ENCODE results near the gene CDK1.

CDK1 gene

DNA sequence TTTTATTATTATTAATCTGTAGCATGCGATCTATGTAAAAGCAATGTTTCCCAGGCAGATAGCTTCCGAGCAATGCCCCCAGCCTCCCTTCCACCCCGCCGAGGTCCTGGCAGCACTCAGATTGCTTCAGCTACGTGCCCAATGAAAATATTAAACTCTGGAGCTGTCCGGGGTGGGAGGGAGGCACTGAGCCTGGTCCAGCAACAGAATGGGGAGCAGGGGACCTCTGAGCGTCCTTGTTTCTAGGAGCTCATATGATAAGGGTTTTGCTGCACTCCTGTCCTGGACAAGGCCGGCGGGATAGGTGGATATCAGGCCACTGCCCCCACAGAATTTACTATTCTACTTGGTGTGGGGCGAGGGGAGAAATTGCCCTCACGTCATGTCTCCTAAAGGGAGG is 44.5 kb upstream of the CDK1 start:
- TF ChIP-seq, protein P1, sequence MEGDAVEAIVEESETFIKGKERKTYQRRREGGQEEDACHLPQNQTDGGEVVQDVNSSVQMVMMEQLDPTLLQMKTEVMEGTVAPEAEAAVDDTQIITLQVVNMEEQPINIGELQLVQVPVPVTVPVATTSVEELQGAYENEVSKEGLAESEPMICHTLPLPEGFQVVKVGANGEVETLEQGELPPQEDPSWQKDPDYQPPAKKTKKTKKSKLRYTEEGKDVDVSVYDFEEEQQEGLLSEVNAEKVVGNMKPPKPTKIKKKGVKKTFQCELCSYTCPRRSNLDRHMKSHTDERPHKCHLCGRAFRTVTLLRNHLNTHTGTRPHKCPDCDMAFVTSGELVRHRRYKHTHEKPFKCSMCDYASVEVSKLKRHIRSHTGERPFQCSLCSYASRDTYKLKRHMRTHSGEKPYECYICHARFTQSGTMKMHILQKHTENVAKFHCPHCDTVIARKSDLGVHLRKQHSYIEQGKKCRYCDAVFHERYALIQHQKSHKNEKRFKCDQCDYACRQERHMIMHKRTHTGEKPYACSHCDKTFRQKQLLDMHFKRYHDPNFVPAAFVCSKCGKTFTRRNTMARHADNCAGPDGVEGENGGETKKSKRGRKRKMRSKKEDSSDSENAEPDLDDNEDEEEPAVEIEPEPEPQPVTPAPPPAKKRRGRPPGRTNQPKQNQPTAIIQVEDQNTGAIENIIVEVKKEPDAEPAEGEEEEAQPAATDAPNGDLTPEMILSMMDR (IDR thresholded peaks at IDR 0.05; ENCODE audit: low read depth, low read length) = no peak
- H3K4me3 ChIP-seq (ENCODE audit: low read depth, low read length) = no peak overlapping the region

DNA sequence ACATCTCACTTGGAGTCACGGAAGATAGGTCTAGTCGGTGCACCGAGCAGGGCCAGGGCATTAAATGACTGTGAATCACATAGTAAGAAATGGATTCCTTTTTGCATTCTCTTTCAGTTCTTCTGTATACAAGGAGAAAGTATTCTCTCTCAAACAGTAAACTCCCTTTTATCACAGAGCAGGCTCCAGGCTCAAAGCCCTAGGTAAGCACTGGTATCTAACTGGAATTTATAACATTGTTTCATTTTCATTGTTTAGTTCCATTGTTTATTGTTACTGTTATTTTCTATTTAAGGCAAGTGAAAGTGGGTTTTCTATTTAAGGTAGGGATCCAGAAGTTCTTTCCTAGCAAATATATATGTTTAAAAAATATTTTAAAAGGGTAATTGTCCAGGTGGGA is 44.1 kb upstream of the CDK1 start:
- H3K4me3 ChIP-seq (ENCODE audit: low read depth, low read length) = no peak overlapping the region
- TF ChIP-seq, protein P1 (IDR thresholded peaks at IDR 0.05; ENCODE audit: low read depth, low read length) = no peak

DNA sequence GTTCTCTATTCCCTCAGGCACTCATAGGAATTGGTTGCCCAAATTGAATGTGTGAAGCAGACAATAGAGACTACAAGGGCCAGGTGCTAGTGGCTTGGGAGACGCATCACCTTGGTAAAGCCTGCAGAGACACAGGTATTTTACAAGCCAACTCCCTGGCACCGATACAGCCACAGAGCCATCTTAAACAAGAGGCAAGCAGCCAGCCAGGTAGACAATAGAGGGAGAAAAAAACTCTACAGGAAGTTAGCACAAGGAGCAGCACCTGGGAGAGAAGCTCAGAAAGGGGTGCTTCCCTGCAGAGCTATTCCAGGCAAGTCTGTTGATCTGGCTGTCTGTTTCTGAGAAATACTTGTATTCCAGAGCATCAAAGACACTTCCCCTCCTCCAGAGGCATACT is 43.0 kb upstream of the CDK1 start:
- H3K4me3 ChIP-seq (ENCODE audit: low read depth, low read length) = no peak overlapping the region
- TF ChIP-seq, protein P1 (IDR thresholded peaks at IDR 0.05; ENCODE audit: low read depth, low read length) = no peak

DNA sequence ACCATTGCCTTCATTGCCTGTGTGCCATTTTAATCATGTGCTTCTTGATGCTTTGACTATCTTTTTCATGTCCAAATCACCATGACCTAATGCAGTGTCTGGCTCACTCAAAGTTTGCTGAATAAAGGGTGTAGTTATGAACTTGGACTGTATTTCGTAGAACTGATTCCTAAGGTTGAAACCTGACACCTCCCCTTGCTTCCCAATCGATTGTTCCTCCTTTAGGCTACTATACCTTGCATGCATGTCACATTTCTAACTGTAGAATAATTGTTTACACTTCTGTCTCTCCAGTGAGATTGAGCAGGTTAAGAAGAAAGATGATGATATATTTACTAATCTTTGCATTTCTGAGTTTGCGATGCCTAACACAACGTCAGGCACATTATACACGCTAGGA is 41.0 kb upstream of the CDK1 start:
- TF ChIP-seq, protein P1 (IDR thresholded peaks at IDR 0.05; ENCODE audit: low read depth, low read length) = no peak

DNA sequence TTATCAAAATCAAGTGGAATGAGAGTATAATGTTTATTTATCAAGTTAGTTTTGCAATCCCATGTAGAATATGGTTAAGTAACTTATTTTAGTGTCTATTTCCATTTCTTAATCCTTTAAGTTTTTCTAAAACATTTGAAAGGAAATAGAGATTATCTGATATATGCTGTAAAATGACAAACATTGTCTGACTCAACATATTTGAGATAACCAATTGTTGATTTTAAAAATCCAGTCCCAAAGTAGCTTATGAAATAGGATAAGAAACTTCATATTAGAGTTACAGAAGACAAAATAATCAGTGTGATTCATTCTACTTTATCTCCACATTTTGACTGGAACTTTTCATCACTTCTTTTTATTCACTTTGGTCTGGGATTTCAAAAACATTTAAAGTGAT is 38.7 kb upstream of the CDK1 start:
- TF ChIP-seq, protein P1 (IDR thresholded peaks at IDR 0.05; ENCODE audit: low read depth, low read length) = no peak
- no peak overlapping the region for H3K4me3 ChIP-seq (ENCODE audit: low read depth, low read length)

More for the DNA sequence above, 41.0 kb upstream of the CDK1 start:
- no peak overlapping the region for H3K4me3 ChIP-seq (ENCODE audit: low read depth, low read length)

DNA sequence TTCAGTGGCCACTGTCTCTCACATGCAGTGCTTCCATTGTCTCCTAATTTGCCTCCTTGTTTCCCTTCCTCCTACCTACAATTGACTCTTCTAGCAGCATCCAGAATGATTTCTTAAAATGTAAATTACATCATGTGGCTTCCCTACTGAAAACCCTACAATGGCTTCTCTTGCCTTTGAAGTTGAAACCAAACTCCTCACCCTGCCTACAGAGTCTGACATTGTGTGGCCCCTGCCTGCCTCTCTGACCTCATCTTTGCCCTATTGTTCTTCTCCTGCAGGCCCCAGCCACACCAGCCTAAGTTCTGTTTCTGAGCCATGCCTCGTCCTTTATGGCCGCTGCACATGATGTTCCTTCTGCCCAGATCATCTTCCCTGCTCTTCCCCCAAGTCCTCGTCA is 35.8 kb upstream of the CDK1 start:
- TF ChIP-seq, protein P1 (IDR thresholded peaks at IDR 0.05; ENCODE audit: low read depth, low read length) = no peak
- H3K4me3 ChIP-seq (ENCODE audit: low read depth, low read length) = no peak overlapping the region

DNA sequence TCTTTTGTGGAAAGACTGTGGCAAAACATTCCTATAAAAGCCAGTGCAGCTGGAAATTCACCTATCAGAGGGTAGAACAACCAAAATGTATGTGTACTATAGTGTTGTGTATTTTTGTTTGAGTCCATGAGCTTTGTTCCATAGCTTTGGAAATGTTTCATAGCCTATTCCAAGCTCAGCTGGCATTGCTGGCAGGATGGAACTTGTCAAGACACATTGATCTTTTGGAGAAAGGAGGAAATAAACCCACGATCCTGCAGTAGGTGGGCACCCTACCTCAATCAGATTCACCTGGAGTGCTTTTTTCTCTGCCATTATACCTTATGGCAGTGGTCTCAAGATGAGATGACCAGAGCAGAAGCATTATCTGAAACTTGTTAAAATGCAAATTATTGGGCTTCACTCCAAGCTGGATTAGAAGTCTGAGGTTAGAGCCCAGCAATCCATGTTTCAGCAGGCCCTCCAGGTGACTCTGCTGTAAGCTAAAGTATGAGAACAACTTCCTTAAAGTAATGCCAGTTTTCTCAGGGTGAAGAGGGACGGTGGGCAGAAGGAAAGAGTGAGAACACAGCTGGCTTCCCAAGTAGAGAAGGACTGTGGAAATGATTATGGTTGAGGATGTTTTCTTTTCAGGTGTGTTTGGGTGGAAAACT is 30.3 kb upstream of the CDK1 start:
- H3K4me3 ChIP-seq (ENCODE audit: low read depth, low read length) = no peak overlapping the region
- TF ChIP-seq, protein P1 (IDR thresholded peaks at IDR 0.05; ENCODE audit: low read depth, low read length) = no peak
